GM19467 (cell line): ENCODE measurements around the gene NHSL2.
"Not testable (repeated sequence)": the region's sequence is repeated elsewhere in the genome, so short reads cannot be mapped to it uniquely, and the experiment has no call there.

Source experiments
- ATAC-seq: cut with Tn5 transposase; IDR thresholded peaks from one replicate; pipeline ENCODE4 v1.9.1; 2021; ENCODE audit warnings: mild to moderate bottlenecking, moderate library complexity; ENCODE audit not compliant: unreplicated experiment

The NHSL2 gene

DNA sequence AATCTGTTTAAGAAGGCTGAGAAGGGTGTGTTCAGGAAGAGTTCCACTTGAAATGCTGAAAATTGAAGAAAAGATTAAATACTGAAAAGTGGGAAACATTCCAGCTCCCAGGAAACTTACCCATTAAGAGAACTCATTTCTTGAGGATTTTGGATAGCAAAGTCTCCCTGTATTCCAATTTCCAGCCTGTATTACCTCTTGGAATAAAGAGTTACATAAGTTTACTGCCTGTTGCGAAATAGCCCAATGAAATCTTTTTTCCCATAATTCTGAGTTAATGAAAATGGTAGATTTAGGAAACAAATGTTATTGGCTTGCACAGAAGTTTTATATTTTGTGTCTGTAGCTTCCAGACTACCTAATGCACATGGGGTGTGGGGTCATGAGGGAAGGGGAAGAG is 12.0 kb downstream of the NHSL2 start:
- no peak for ATAC-seq

DNA sequence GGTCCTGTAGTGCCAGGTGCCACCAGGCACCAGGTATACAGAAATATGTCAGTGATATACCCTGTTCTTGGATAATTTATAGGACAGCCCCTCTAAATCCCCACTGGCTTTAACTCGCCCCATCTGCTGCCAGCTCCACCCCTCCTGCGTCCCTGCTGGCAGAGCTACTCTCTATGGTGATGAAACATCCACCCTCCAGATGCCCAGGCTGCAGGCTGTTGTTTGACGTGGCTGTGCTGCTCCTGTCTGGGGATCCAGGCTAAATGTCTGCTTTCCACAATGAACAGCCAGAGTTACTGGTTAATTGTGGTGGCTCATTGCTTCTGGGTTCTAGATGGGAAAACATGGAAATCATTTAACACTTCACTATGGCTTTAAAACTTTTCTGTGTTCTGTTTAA is 12.9 kb downstream of the NHSL2 start:
- no peak for ATAC-seq

DNA sequence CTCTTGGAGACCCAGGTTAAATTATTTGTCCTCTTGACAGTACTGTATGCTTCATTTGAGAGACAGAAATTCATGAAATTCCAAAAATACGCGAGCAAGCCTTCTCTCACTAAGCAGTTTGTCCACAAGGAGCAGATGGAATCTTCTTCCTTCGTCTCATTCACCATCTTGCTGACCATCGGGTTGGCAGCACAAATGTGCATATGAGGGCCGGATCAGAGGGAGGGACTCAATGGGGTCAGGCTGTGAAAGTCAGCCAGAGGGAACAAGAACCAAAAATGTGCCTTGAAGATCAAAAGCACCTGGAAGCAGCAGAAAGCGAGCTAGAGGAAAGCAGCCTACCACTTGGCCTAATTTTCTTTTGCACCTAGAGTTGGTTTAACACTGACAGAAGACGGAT is 16.4 kb downstream of the NHSL2 start:
- no peak for ATAC-seq

DNA sequence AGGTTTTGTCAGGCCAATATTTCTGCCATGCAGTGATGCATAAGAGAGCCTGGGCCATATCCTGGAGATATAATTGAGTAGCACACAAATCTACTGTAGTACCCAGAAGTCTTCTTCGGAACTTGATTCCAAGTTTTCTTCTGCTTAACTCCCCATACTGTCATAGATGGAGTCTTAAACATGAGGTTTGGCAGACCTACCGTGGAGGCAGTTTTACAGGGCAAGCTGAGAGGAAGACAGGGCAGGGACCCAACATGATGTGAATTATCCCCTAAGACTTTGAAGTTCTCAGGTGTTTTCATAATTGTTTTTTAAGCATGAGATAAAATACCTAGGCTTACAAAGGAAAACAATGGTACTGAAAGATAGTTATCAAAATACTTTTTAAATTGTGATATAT is 18.2 kb downstream of the NHSL2 start:
- no peak for ATAC-seq

DNA sequence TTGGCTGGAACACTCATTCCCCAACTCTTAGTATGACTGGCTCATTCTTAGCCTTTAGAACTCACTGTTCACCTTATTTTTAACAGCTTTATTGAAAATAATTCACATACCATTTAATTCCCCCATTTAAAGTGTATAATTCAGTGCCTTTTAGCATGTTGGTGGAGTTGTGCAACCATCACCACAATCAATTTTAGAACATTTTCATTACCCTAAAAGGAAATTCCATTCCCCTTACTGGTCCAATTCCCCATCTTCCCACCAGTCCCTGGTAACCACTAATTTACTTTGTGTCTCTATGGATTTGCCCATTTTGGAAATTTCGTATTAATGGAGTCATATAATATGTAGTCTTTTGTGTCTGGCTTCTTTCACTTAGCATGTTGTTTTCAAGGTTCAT is 19.7 kb downstream of the NHSL2 start:
- ATAC-seq = no peak

DNA sequence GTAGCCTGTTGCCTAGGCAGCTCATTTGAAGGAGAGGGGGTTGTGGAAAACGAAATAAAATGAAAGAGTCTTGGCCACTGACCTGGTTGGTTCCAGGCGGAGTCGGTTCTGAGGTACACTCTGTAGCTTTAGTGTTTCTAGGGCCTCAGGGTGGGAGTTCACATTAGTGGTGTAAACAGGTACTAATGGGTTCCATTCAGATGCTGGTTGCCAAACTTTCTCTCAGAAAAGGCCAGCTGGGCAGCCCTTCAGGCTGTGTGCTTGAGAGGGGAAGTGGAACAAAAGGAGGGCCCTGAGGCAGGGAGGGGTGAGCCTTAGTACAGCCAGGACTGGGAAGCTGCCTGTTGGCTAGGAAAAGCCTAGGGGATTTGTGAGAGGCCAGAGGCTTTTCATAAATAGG is 24.8 kb downstream of the NHSL2 start:
- ATAC-seq = no peak

DNA sequence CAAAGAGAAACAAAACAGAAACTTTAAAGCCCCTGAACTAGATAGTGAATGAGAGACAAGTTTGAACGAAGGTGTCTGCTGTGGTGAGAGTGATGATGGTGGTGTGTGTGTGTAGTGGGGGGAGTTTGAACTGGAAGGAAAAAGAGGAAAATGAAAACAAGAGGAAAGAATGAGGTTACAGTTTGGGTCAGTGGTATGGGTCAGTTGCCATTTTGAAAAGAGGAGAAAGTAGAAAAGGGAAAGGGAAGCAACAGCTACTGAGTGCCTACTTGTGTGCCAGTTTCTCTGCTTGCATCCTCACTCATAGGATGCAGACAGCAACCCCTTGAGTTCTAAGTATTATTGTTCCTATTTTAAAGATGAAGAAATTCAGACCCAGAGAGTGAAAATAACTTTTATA is 26.0 kb downstream of the NHSL2 start:
- no peak for ATAC-seq

DNA sequence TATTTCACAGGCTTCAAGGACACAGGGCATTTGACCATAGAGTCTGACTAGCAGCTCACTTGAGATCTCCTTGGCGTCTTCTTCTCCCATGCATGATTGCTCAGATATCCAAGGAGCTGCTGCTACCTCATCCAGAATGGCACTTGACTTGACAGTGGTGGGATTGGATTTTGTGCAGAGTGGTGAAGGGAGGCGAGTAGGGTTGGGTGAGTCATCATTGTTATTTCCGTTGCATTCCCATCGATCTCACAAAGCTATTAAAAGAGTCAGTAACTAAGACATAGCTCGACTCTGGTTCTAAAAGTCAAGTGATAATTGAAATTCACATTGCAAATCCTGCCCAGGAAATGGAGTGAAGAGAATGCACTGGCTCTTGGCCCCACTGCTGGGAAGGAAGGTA is 27.7 kb downstream of the NHSL2 start:
- ATAC-seq = no peak

DNA sequence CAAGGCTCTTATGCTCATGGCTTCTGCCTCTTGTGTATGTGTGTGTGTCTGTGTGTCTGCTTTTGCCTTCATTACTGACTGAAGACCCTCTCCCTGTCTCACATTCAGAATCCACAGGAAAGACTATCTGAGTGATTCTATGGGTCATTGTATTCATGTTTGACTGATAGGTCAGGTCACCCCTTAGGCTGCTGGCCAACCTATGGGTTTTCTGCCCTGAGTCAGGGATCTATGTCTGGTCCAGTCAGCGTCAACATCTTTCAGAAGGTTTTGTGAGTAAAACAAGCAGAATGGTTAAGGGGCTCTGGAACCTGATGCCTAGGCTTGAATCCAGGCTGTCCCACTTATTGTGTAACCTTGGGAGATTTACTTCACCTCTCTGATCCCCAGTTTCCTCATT is 30.5 kb downstream of the NHSL2 start:
- no peak for ATAC-seq

DNA sequence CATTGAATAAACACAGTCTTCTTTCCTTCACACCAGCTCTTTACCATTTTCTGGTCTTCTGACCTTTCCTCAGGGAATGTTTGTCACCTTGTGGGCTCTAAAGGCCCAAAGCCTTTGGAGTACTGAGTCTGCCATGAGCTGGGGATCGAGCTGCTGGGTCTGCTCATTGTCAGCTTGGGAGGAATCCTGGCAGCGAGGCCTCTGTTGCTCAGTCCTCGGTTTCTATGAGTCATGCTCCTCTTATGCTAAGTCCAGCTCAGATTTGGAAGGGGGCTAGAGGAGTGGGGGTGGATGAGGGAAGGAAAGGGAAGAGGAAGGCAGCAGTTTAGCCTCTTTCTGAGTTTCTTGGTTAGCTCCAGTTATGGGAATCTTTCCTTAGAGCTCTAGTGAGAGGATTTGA is 31.1 kb downstream of the NHSL2 start:
- no peak for ATAC-seq

DNA sequence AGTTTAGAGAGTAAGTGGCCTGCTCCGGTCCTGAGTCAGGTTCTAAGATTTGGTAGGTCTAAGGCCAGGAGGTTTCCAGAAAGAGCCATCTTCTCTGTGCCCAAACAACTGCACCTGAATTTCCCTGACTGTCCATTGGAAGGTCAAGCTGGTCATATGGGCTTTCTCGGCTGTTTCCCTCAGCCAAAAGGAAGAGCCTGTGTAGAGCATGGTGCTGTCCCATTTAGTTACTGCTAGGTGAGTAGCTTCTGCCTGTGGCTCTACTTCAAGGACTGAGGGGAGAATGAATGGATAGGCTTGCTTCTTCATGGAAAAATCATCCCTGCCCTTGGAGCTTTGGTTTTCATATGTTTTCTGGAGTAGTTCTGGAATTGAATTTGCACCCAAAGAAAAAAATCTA is 33.7 kb downstream of the NHSL2 start:
- ATAC-seq = no peak

DNA sequence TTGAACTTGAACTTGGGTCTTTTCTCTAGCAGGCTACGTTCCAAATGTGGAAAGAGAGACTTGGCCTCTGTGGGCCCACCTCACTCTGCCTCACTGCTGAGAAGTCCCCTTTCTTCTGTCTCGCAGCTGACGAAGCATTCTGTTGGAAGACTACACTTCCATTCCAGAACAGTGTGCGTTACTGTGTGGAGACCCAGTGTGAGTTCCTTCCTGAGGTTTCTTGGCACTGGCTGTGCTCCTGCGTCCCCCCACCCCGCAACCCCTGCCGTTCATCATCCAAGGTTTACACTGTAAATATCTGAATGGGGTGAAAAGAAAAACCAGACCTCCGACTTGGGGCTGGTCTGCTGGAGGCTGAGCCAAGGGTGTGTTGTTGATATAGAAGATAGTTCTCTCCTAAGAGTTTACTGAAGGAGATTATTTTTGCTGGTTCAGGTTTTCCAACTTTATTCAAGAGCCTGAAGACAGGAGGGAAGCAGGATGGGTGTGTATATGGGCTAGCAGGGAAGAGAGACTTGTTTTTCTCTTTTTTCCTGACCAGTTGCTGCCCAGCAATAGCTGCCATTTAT is 34.7 kb downstream of the NHSL2 start:
- ATAC-seq = no peak

DNA sequence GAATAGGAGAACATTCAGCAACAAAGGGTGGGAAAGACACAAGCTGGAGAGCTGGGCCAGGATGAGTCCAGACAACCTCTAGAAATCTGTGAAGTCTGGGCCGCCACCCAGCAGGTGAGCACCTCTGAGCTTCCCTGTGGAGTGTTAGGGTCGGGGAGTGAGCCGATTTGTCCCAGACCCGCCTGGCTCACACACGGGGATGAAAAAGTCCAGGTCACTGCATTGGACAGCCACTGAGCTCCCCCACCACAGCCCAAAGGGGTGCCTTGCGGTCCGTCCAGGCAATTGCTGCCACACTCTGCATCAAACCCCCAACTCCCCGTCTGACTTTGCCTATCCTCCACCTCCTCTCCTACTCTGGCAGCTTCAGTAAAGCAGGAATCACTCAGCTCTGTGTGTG is 38.7 kb downstream of the NHSL2 start:
- no peak for ATAC-seq

DNA sequence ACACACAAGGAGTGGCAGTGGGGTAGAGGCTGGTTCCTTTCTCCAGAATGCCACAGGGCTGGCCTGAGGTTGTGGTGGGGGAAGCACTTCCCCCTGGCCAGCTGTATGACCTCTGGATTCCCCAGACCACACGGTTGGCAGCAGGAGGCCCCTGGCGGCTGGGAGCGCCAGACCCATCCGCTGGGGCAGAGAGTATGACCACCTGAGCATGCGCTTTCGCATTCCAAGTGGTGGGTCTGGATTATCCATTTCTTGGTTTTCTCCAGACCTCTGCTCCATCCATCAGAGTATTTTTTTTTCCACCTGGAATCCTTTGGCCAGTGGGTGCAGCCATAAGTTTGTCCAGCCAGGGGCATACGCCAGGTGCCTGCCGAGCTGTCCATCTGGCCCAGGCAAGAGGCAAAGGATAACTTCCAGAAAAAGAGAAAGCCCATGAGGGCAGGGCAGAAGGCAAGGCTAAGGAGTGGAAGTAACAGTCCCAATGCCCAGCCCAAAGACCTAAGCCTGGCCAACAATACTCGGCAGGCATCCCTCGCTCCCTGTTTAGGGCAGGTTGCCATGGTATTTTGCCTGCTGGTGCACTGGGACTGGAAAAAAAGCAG is 39.3 kb downstream of the NHSL2 start:
- no peak for ATAC-seq

DNA sequence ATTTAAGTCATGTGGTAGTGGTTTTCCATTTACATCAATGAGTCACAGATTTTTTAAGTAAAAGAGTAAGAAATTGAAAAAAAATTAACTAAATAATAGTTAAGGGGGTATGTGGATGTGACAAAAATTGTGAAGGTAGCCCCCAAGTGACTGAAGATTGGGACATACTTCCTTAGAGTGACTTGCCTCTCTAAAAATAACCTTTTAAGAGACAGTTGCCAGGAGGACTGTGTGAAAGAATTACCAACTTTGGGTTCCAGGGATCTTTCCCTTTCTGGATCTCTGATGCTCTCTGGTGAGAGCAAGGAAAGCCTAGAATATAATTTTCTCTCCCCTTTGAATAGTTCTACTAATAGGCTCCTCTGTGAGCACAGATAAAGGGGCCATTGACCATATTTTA is 42.7 kb downstream of the NHSL2 start:
- ATAC-seq = no peak

DNA sequence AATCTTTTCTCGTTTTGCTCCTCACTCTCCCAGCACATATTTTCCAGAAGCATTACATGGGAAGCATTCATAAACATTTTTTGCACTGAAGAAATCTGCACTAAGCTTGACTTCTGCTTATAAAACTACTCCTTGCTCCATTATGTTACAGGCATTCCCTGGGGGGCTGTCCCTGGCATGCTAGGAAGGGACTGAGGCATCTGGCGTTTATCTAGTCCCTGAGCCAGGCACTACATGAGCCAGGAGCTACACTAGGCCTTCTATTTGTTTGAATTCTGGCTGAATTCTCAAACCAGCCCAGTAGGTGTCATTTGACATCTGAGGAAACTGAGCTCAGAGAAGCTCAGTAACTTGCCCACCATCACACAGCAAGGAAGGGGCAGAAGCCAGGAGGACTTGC is 43.3 kb downstream of the NHSL2 start:
- no peak for ATAC-seq

DNA sequence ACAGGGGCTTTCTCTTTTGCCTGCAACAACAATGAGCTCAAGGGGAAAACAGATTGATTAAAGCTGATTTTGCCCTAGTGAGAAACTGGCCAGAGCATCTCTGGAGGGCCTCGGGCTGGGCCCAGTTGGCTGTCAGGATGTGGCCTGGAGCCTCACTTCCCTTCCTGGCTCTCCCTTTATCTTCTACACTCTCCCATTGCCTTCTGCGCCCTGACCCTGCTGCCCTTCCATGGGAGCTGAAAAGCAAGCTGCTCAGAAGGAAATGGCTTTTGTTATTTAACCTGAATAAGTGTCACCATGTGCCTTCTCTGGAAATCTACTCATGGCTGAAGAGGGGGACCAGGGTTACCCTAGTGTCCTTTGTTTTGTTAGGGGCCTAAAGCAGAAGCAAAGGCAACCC is 43.8 kb downstream of the NHSL2 start:
- ATAC-seq = no peak

DNA sequence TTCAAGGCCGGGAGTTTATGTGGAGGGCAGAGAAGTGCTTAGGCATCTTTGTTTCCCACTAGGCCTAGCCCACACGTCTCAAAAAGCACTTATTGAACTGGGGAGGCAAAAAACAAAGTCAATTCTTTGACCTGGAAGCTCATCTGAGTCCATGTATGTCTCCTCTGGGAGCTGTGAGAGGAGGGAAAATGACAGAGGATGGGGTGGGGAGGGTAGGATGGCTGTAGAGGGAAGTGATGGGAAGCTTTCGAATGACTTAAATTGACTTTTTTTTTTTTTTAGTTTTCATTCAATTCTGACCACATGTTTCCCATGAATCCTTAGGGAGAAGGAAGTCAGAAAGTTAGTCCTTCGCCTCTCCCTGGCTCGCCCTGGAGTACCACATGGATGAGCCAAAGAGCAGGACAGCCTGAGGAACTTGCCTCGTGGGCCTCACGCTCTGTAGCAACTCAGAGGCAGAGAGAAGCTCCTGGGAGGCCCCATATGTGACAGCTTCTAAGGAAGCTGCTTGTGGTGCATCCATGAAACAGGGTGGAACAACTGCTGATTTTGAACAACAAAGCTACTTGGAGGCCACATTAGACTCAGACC is 45.0 kb downstream of the NHSL2 start:
- ATAC-seq = no peak

DNA sequence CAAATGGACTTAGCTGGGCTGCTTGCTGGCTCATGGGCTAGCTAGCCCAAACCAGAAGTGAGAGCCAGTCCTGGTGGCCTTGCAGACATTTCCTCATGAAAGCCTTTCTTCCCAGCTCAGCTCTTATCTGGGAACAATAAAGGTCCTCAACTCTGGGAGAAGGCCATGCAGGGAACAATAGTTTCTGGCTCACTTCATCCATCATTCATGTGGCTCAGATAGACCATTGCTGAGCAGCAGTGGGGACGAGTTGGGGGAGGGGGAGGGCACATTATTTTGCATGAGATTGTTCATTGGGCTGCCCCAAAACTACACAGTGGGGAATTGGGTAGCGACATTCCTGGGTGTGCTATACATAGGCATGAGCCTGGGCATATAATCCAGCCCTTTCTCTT is 47.6 kb downstream of the NHSL2 start:
- ATAC-seq = no peak

DNA sequence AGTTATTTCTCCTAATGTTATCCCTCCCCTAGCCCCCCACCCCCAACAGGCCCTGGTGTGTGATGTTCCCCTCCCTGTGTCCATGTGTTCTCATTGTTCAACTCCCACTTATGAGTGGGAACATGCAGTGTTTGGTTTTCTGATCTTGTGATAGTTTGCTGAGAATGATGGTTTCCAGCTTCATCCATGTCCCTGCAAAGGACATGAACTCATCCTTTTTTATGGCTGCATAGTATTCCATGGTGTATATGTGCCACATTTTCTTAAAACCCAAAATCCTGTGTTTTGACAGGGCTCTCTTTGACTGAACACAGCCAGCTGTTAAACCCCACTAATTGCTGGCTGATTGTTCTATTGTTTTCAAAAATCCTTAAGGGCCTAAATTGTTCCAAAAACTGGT is 53.5 kb downstream of the NHSL2 start:
- not testable (repeated sequence) for ATAC-seq

DNA sequence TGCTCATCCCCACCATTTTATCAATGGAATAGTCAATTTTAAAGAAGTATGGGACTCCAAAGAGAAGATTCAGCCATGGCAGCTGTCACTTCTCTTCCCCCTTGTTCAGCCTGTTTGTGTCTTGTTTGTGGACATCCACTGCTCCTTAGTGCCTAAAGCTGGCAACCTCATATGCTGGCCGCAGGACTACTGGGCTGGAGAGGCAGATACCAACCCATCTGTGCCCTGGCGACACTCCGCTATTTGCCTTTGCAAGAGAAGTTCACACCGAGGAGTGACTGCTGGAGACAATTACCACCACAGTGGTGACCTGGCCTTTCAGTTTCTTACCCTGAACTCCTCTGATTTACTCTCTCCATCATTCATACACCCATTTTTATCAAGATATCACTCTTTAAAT is 64.3 kb downstream of the NHSL2 start:
- ATAC-seq = no peak

DNA sequence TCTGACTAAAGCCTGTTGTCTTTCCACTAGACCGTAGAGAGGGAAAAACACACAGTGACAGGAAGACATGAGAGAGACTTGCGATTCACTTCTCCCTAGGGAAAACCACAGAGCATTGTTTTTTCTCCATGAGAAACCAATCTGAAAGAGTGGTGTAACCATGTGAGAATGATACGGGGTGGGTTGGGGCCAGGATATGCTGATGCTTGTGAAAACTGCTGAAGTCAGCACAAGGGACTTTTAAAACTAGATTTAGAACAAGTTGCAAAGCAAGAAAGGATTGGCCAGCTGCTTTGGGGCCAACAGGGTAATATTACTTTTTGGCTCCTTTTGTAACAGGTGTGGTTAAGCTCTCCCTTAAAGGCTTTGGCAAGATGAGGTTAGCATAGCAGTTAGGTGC is 66.1 kb downstream of the NHSL2 start:
- no peak for ATAC-seq

DNA sequence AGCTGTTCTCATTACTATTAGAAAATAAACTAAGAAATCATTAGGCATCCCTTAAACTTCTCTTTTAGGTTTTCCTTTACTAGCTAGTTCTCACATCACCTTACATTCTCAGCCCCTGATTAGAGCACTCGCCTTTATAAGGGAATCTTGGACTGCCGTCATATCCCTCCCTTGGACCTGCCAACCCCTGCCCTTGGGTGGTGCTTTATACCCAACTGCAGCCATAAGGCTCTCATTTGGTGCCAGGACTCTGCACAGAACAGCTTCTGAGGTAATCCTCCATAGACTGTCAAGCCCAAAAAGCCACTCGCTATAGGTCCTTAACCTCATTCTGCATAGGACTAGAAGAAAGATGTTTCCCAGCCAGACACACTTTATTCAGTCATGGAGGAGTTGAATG is 67.5 kb downstream of the NHSL2 start:
- ATAC-seq = no peak
